Measurements from ENCODE around the gene MARCHF11.

Gene MARCHF11
- total RNA-seq: 0 reads per million in 3 donors

GRCh38 chr5:16179511-16179935, at the start of gene MARCHF11:
TSS of gene MARCHF11 (minus strand) at chr5:16179791. CDS start at chr5:16179575, 216 bp downstream.
- H3K4me3 ChIP-seq (ENCODE audit: insufficient read depth, low read depth, low read length, poor library complexity, severe bottlenecking): no peak within 1 kb of the TSS
- no peaks in the 10 kb centered on the region for H3K4me1 ChIP-seq (ENCODE audit: control insufficient read depth, insufficient read depth, low read length, poor library complexity, severe bottlenecking)
- DNase-seq: no peak
- no peak within 1 kb of the TSS for H3K27ac ChIP-seq (ENCODE audit: insufficient read depth, low read length, poor library complexity, severe bottlenecking)
- peaks cover 8% of the 10 kb centered on the region for H3K27me3 ChIP-seq (replicated peaks; ENCODE audit: control insufficient read depth, insufficient read depth, low read length, poor library complexity, severe bottlenecking)
- no peaks in the 10 kb centered on the region for H3K36me3 ChIP-seq (ENCODE audit: control insufficient read depth, insufficient read depth, low read length)
- no peaks in the 10 kb centered on the region for H3K9me3 ChIP-seq (ENCODE audit: control insufficient read depth, low read length)

GRCh38 chr5:16225927-16226326, 46.3 kb upstream of the MARCHF11 start:
- Histone ChIP-seq H3K27me3 (replicated peaks; ENCODE audit: control insufficient read depth, insufficient read depth, low read length, poor library complexity, severe bottlenecking) (no peaks in the 10 kb centered on the region), H3K9me3 (ENCODE audit: control insufficient read depth, low read length) (no peaks in the 10 kb centered on the region), H3K4me3 (ENCODE audit: insufficient read depth, low read depth, low read length, poor library complexity, severe bottlenecking) (no peak overlapping the region), H3K4me1 (ENCODE audit: control insufficient read depth, insufficient read depth, low read length, poor library complexity, severe bottlenecking) (no peaks in the 10 kb centered on the region), H3K36me3 (ENCODE audit: control insufficient read depth, insufficient read depth, low read length) (no peaks in the 10 kb centered on the region), H3K27ac (ENCODE audit: insufficient read depth, low read length, poor library complexity, severe bottlenecking) (no peak overlapping the region)
- DNase-seq: no peak

DNA sequence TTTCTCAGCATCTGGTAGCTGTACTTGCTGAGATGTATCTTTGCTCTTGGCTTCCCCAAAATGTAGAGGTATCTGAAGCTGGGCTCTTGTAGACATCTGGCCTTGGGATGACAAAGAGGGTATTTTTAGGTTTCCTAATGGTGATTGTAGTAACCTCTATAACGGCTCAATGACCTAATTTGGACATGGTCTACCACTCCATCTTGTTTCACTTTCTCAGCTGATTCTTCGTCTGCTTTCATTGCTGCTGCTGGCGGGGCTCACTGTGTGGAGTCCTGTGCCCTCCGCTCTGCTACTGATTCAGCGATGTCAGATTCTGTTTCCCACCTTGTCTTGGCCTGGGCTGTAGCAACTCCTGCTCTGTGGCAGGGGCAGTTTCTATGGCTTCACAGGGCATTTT, 12.7 kb upstream of the MARCHF11 start:
- Histone ChIP-seq H3K27me3 (replicated peaks; ENCODE audit: control insufficient read depth, insufficient read depth, low read length, poor library complexity, severe bottlenecking) (no peaks in the 10 kb centered on the region), H3K27ac (ENCODE audit: insufficient read depth, low read length, poor library complexity, severe bottlenecking) (no peak overlapping the region), H3K9me3 (ENCODE audit: control insufficient read depth, low read length) (no peaks in the 10 kb centered on the region), H3K4me3 (ENCODE audit: insufficient read depth, low read depth, low read length, poor library complexity, severe bottlenecking) (no peak overlapping the region), H3K36me3 (ENCODE audit: control insufficient read depth, insufficient read depth, low read length) (no peaks in the 10 kb centered on the region), H3K4me1 (ENCODE audit: control insufficient read depth, insufficient read depth, low read length, poor library complexity, severe bottlenecking) (no peaks in the 10 kb centered on the region)
- DNase-seq: no peak

DNA sequence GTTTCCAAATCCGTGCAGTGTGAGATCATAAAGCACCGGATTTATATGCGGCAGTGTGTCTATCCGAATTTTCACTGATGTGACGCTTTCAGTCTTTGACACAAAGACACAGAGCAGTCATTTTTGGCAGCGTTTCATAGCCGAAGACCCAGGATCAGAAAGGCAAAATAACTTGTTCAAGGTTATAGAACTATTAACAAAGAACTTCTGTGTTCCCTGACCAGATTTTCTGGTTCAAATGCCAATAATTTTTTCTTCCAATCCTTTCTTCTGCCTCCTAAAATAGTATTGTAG, 1.1 kb upstream of the MARCHF11 start:
- Histone ChIP-seq H3K27ac (ENCODE audit: insufficient read depth, low read length, poor library complexity, severe bottlenecking) (no peak overlapping the region), H3K9me3 (ENCODE audit: control insufficient read depth, low read length) (no peaks in the 10 kb centered on the region), H3K36me3 (ENCODE audit: control insufficient read depth, insufficient read depth, low read length) (no peaks in the 10 kb centered on the region), H3K27me3 (replicated peaks; ENCODE audit: control insufficient read depth, insufficient read depth, low read length, poor library complexity, severe bottlenecking) (peaks cover 8% of the 10 kb centered on the region), H3K4me1 (ENCODE audit: control insufficient read depth, insufficient read depth, low read length, poor library complexity, severe bottlenecking) (no peaks in the 10 kb centered on the region), H3K4me3 (ENCODE audit: insufficient read depth, low read depth, low read length, poor library complexity, severe bottlenecking) (no peak overlapping the region)
- DNase-seq: no peak

GRCh38 chr5:16179936-16180788, 571 bp upstream of the MARCHF11 start:
- no peak for DNase-seq
- no peaks in the 10 kb centered on the region for H3K4me1 ChIP-seq (ENCODE audit: control insufficient read depth, insufficient read depth, low read length, poor library complexity, severe bottlenecking)
- H3K4me3 ChIP-seq (ENCODE audit: insufficient read depth, low read depth, low read length, poor library complexity, severe bottlenecking): no peak overlapping the region
- no peak overlapping the region for H3K27ac ChIP-seq (ENCODE audit: insufficient read depth, low read length, poor library complexity, severe bottlenecking)
- H3K36me3 ChIP-seq (ENCODE audit: control insufficient read depth, insufficient read depth, low read length): no peaks in the 10 kb centered on the region
- no peaks in the 10 kb centered on the region for H3K9me3 ChIP-seq (ENCODE audit: control insufficient read depth, low read length)
- peaks cover 8% of the 10 kb centered on the region for H3K27me3 ChIP-seq (replicated peaks; ENCODE audit: control insufficient read depth, insufficient read depth, low read length, poor library complexity, severe bottlenecking)

DNA sequence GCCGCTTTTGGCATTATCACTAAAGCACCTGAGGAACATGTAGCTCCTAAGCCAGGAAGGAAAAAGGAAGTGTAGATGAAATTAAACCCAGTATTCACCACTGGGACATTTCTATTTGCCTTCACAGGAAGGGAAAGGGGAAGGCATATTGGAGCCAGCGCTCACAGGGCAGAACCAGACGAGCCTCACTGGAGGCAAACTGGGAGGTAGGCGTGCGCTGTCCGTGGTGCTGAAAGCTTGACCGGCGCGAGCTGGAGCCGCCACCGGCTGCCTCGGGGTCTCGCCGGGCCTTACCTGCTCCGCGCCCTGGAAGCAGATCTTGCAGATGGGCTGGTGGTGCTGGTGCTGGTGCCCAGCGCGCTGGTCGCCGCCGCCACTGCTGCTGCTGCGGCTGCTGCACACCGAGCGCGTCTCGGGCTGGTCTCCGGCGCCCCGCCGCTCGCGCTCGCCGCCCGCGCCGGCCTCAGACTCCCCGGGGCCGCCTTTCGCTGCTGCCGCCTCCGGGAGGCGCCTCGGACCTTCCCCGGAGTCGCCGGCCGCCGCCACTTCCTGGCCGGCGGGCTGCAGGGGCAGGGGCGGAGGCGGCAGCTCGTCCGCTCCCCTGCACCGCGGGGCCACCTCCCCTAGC, 732 bp downstream of the MARCHF11 start:
- no peak overlapping the region for H3K4me3 ChIP-seq (ENCODE audit: insufficient read depth, low read depth, low read length, poor library complexity, severe bottlenecking)
- no peak for DNase-seq

DNA sequence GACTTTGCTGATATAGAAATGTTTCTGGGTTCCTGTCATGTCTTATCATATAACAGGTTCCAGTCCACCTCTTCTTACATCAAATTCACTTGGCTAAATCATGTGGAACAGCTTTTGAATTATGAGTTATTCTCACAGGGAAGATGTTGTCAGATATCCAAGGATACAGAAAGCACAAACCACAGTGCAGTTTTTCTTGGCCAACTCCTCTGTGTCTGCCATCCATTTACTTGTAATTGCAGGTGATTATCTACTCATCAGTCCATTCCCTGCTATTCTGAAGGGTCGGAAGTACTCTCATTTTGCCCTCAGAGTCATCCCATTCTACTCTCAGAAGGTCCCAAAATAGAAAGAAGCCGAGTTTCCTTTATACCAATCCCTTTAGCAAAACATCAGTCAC, 10.0 kb downstream of the MARCHF11 start:
- Histone ChIP-seq H3K9me3 (ENCODE audit: control insufficient read depth, low read length) (no peaks in the 10 kb centered on the region), H3K27ac (ENCODE audit: insufficient read depth, low read length, poor library complexity, severe bottlenecking) (no peak overlapping the region), H3K27me3 (replicated peaks; ENCODE audit: control insufficient read depth, insufficient read depth, low read length, poor library complexity, severe bottlenecking) (no peaks in the 10 kb centered on the region), H3K4me1 (ENCODE audit: control insufficient read depth, insufficient read depth, low read length, poor library complexity, severe bottlenecking) (no peaks in the 10 kb centered on the region), H3K36me3 (ENCODE audit: control insufficient read depth, insufficient read depth, low read length) (no peaks in the 10 kb centered on the region), H3K4me3 (ENCODE audit: insufficient read depth, low read depth, low read length, poor library complexity, severe bottlenecking) (no peak overlapping the region)
- no peak for DNase-seq

More for the DNA sequence above, 732 bp downstream of the MARCHF11 start:
- no peaks in the 10 kb centered on the region for H3K9me3 ChIP-seq (ENCODE audit: control insufficient read depth, low read length)
- no peak overlapping the region for H3K27ac ChIP-seq (ENCODE audit: insufficient read depth, low read length, poor library complexity, severe bottlenecking)
- H3K4me1 ChIP-seq (ENCODE audit: control insufficient read depth, insufficient read depth, low read length, poor library complexity, severe bottlenecking): no peaks in the 10 kb centered on the region
- H3K36me3 ChIP-seq (ENCODE audit: control insufficient read depth, insufficient read depth, low read length): no peaks in the 10 kb centered on the region
- H3K27me3 ChIP-seq (replicated peaks; ENCODE audit: control insufficient read depth, insufficient read depth, low read length, poor library complexity, severe bottlenecking): peaks cover 8% of the 10 kb centered on the region

- Histone ChIP-seq H3K27me3 (replicated peaks; ENCODE audit: control insufficient read depth, insufficient read depth, low read length, poor library complexity, severe bottlenecking) (no peaks in the 10 kb centered on the region), H3K36me3 (ENCODE audit: control insufficient read depth, insufficient read depth, low read length) (no peaks in the 10 kb centered on the region), H3K4me3 (ENCODE audit: insufficient read depth, low read depth, low read length, poor library complexity, severe bottlenecking) (no peak overlapping the region), H3K9me3 (ENCODE audit: control insufficient read depth, low read length) (no peaks in the 10 kb centered on the region), H3K27ac (ENCODE audit: insufficient read depth, low read length, poor library complexity, severe bottlenecking) (no peak overlapping the region), H3K4me1 (ENCODE audit: control insufficient read depth, insufficient read depth, low read length, poor library complexity, severe bottlenecking) (no peaks in the 10 kb centered on the region)
- no peak for DNase-seq
Measured at GRCh38 chr5:16160706-16161105, 18.9 kb downstream of the MARCHF11 start.

- H3K36me3 ChIP-seq (ENCODE audit: control insufficient read depth, insufficient read depth, low read length): no peaks in the 10 kb centered on the region
- H3K9me3 ChIP-seq (ENCODE audit: control insufficient read depth, low read length): no peaks in the 10 kb centered on the region
- H3K4me3 ChIP-seq (ENCODE audit: insufficient read depth, low read depth, low read length, poor library complexity, severe bottlenecking): no peak overlapping the region
- no peaks in the 10 kb centered on the region for H3K4me1 ChIP-seq (ENCODE audit: control insufficient read depth, insufficient read depth, low read length, poor library complexity, severe bottlenecking)
- H3K27me3 ChIP-seq (replicated peaks; ENCODE audit: control insufficient read depth, insufficient read depth, low read length, poor library complexity, severe bottlenecking): no peaks in the 10 kb centered on the region
- no peak overlapping the region for H3K27ac ChIP-seq (ENCODE audit: insufficient read depth, low read length, poor library complexity, severe bottlenecking)
- DNase-seq: no peak
Measured at GRCh38 chr5:16159636-16160035, 20.0 kb downstream of the MARCHF11 start.

- H3K4me1 ChIP-seq (ENCODE audit: control insufficient read depth, insufficient read depth, low read length, poor library complexity, severe bottlenecking): no peaks in the 10 kb centered on the region
- H3K4me3 ChIP-seq (ENCODE audit: insufficient read depth, low read depth, low read length, poor library complexity, severe bottlenecking): no peak overlapping the region
- H3K27me3 ChIP-seq (replicated peaks; ENCODE audit: control insufficient read depth, insufficient read depth, low read length, poor library complexity, severe bottlenecking): no peaks in the 10 kb centered on the region
- no peaks in the 10 kb centered on the region for H3K9me3 ChIP-seq (ENCODE audit: control insufficient read depth, low read length)
- H3K36me3 ChIP-seq (ENCODE audit: control insufficient read depth, insufficient read depth, low read length): no peaks in the 10 kb centered on the region
- no peak for DNase-seq
- H3K27ac ChIP-seq (ENCODE audit: insufficient read depth, low read length, poor library complexity, severe bottlenecking): no peak overlapping the region
Measured at GRCh38 chr5:16156152-16156551, 23.4 kb downstream of the MARCHF11 start.
